Fibroblast of gingiva (primary cell): ENCODE results near the gene PLCB3.
"Not testable (repeated sequence)": the region's sequence is repeated elsewhere in the genome, so short reads cannot be mapped to it uniquely, and the experiment has no call there.

Experiments
- DNase-seq: peaks from one replicate; pipeline ENCODE4 v3.0.0-alpha.2; 2011; ENCODE audit warnings: low read depth

PLCB3 gene

DNA sequence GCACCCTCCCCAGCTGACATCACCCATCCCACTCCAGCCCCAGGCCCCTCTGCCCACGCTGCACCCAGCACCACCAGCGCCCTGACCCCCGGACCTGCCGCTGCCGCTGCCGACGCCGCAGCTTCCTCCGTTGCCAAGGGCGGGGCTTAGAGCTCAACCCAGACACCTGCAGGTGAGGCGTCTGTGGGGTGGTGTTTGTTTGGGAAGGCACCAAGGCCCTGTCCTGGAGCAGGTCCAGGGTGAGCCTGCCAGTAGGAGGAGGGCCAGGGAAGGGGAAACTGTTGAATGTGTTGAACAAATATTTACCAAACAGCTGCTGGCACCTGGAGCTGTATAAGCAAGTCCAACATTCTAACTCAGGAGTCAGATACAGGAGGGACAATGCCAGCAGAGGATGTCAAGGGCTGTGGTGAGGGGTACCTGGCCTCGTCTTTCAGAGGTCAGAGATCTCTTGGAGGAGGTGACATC is 13.8 kb upstream of the PLCB3 start:
- no peak for DNase-seq

DNA sequence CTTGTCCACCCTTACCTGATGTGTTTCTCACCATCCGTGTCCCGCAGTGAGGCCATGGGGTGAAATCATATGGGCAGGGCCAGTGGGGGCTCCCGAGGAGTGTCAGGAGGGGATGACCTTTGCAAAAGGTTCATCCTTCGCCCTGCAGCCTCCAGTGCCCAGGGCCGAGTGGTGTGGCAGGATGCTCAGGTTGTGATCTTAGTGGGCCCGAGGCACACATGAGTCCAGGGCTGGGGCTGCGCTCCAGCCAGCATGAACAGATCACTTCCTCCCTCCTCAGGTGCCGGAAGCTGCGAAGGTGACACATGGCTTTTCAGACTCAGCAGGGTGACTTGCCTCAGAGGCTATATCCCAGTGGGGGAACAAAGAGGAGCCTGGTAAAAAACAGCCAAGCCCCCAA is 13.3 kb upstream of the PLCB3 start:
- DNase-seq, result no peak

DNA sequence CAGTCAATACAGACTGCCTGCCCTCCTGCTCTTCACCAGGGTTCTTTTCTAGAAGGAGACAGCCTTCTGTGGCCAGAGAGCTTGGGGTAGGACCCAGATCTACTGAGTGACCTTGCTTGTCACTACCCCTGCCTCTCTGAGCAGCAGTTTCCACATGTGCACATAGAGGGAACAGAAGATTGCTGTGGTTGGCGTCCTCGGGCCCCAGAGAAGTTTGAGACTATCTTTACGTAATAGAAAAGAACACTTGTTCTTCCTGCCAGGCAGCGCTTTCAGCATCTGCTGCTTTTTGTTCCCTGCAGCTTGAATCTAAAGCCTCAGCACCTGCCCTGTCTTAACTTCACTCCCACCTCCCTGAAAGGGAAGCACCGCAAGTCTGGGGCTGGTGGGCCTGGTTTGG is 12.3 kb upstream of the PLCB3 start:
- no peak for DNase-seq

DNA sequence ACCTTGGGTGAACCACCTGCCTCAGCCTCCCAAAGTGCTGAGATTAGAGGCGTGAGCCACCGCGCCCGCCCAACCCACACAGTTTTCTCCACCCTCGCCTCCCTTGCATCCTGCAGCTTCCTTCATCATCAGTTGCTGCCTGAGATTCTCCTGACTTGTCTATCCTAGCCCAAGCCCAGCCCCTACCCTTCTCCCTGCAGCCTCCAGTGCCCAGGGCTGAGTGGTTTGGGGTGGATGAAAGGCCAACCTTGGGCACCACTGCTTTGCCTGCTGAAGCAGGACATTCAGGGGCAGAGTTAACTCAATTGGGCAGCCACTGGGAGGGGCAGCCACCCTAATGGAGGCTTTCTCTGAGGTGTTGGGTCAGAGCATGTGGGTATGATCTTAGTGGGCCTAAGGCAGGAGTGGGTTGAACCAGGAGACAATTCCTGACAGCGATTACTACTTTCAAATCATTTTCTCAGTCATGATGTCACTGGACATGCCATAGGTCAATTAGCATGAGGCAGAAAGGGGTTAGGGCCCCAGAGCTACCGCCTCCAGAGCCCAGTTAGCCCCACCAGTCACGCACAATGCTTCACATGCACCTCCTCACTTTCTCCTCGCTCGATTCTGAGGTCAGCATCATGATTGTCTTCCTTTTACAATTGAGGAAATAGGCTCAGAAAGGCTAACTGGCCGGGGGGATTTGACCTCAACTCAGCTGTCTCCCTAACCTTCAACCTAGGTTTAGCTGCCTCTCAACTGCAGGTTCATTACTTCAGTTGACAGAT is 11.5 kb upstream of the PLCB3 start:
- no peak for DNase-seq

DNA sequence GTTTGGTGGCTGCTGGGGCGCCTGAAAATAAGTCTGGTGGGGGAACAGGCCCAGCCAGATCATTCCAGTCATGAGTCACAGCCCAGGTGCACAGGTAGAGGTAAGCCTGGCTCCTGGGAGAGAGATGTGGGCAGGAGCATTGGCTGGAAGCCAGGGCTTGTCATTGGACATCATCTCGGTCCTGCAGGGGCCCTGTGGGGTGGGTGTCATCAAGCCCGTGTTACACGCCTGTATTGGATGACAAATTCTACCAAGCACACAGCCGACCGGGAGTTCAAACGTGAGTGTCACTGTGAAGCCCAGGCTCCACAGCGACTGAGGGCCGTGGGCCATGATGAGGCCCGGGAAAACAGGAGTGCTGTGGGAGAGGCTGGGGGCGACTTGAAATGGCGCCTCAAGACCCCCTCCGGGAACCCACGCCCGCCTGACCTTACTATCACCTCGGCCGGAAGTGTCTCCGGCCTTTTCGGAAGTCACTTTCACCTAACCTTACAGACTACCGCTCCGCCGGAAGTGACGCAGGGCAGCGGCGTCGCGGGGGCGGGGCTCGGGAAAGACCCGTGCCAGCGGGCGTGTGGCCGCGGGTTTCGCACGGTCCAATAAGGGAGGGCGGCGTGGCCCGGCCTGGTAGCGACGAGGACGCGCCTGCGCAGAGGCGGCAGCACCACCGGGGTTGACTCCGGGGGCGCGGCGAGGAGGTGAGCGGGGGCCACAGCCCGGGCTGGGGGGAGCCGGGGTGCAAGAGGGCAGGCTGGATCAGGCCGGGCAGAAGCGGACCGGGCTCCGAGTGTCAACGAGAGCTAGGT is 10.7 kb upstream of the PLCB3 start, which contains the start of gene FKBP2:
Gene FKBP2 (plus strand): TSS at position 661 of the 806 bp plus-strand sequence. CDS start 1,293 bp downstream, outside the sequence.
- peak; percentile 97 for DNase-seq

DNA sequence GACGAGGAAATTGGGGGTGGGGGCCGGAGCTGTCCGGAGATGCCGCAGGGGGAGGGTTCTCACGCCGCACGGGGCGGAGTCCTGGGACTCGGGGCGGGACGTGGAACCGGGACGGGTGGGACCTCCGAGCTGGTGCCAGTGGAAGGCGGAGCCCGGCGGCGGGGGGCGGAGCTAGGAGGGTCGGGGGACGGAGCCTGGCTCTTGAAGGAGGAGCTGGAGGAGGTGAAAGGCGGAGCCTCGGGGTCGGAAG is 10.2 kb upstream of the PLCB3 start:
- DNase-seq, result peak; percentile 99

DNA sequence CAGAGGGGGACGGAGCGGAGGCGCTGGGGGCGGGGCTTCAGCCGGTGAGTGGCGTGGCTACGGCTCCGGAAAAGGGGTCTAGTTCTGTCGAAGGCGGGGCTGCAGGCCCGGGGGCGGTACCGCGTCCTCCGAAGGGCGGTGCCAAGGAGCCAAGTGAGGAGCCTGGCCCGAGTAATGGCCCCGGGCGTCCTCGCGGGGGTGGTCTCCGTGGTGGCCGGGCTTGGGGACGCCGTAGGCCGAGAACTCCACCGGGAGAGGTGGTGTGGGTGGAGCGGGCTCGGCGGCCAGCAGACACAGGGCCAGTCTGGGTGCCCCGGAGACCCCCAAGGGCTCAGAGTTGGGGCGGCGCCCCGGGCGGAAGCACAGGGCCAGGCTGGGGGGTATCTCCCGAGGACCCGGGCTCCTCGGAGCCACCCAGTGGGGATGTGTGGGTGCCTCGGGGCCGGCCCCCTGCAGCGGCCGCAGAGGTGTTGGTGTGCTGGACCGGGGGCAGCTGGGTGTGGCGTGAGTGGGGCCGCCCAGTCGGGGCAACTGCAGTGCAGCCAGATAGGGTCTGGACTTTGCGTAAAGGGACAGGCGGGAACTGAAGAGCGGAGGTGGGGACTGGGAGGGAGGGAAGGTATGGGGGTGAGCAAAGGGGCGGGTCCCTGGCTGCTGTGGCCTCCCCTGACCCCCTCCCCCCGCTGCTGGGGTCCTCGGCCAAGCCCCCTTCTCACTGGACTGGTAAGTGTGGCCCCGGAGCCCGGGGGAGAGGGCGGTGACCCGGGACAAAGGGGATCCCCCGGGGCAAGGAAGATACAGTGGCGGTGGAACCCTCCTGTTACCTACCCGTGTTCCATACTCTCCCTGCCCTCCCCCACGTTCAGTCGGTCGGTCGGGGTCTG is 9.6 kb upstream of the PLCB3 start:
- no peak for DNase-seq

DNA sequence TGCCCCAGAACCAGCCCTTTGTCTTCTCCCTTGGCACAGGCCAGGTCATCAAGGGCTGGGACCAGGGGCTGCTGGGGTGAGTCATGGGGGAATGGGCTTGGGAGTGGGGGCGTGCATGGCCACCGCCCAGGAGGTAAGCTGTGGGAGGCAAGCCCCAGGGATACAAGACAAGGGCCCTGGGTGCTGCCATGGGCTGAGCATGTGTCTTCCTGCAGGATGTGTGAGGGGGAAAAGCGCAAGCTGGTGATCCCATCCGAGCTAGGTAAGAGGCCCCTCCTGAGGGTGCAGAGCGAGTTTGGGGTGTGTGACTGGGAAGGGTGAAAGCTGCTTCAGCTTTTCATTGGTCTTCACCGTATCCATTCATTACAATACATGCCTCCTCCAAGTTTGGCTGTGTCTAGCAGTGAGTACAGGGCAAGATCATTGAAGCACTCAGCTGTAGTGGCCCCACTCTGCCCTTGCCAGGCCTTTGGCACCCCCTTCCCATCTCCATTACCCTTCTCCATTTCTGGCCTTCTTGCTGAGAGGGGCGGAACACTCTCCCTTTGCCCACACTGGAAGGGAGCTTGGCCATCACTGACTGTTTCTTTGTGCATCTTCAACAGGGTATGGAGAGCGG is 8.0 kb upstream of the PLCB3 start:
- DNase-seq, result no peak

DNA sequence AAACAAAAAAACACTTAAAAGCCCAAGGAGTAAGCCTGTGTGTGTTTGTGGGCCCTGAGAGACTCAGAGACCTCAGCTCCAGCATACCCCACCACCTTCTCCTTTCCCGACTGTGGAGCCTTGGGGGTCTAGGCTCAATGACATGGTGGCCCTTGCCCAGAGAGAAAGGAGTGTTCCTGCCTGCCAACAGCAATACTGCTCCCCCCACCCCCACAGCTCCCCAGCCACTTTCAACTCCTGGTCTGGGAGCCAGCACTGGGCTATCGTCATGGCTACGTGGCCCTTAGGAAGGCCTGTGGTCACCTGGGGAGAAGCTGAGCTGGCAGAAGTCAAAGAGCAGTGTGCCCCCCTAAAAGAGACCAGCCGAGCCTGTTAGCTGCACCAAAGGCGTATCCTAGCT is 7.2 kb upstream of the PLCB3 start:
- no peak for DNase-seq

DNA sequence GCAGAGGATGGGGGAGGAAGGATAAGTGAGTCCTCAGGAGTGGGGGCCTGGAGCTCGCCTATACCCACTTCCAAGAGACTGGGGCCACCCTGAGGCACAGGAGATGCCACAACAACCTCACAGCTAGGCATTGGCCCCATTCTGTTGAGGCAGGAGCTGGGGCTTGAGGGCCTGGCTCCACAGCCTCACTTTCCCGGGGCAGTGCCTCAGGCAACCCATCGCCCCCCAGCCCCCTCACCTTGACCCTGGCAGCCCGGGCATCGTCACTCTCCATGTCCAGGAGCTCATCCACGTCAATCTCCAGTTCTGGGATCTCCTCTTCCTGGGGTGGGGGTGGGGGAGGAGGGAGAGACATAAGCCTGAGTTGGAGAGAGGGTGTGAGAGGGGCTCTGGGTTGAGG is 6.4 kb upstream of the PLCB3 start:
- no peak for DNase-seq

DNA sequence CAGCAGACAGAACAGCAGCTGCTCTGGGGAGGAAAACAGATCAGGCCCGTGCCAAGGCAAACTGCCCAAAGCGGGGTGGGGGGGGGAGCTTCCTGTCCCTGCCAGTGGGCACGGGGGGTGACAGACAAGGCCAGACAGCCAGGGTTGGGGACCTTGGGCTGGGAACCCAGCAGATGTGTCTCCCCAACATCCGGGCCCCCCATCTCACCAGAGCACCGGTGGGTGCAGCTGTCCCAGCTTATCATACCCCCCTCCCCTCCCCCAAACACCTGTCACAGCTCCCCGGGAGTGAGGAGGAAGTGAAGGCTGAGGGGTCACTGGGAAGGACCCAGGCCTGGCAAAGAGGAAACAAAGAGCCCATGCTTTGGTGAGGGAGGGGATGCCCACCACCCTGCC is 5.9 kb upstream of the PLCB3 start:
- DNase-seq, result no peak

DNA sequence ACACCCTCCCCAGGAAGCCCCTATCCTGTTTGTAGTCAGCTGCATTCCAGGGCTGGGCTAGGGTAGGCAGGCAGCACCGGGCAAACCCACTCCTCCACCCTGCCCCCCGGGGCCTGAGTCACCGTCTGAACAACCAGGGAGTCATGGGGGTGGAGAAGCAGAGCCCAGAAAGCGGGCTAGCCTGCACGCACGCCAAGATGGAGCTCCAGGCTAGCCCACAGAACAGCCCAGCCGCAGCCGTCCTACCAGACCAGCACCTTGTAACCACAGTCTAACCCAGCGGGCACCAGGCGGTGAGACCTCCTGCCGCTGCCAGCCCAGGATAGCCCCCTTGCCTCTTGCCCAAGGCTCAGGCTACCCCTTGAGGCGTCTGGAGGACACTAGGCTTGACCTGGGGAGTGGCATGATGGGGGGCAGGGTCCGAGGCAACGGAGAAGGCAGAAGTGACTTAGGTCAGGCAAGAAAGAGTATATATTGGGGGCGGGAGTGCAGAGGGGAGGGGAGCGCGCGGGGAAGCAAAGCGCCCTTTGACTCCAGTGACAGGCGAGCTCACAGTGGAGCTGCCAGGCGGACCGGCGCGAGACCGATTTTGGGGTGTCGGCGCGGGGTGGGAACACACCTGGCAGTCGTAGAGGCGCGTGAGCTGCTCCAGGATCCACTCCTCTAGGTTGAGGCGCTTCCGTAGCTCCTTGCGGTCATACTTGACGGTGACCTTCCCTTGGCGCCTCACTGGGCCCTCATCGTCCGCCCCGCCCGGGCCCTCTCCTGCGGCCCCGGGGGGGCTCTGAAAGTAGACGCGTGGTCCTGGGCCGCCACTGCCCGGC is 5.3 kb upstream of the PLCB3 start:
- DNase-seq, result peak; percentile 83

DNA sequence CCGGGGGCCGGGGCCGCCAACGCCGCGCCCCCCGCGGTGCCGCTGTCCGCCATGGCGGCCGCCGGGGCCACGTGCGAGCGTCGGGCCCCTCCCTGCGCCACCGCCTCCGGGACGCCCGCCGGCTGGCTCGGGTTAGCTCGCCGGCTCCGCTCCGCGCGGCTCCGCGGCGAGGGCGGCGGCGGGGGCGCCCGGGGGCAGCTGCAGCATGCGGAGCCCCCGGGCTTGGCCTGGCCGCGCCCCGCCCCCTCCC is 4.8 kb upstream of the PLCB3 start:
- DNase-seq, result not testable (repeated sequence)

DNA sequence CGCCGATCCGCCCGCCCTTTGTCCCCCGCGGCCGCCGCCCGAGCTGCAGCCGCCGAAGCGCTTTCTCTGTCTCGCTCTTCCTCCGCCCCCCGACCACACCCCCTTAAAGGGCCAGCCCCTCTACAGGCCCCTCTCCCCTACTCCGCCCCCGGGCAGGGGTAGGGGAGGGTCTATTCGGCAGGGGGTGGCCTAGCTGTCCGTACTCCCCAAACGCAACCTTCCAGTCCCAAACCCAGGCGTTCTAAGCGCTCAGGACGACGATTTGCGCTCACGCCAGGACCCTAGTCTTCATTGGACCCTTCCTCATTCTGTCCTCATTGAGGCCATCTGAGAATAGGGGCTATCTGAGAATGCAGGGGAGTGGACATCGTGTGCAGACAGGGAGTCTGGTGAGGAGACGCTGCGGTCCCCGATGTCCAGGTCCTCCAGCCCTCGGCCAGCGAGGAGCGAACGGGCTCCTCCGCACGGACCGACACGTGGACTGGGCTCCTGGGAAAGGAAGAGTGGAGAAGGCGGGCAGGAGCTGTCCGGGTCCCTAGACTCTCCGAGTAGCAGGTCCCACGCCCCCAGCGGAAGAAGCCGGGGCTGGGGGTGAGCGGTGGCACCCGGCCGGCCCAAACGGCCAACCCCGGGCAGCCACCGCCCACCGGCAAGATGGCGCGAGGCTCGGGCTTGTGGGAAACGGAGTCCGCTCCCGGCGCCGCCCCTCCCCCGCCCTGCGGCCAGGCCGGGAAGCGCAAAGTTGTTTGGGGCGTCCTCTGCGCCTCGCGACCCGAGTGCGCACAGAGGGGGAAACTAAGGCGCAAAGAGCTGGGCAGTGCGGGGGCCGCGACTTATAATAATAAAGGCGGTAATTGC is 4.2 kb upstream of the PLCB3 start, which contains the start of gene PPP1R14B:
Gene PPP1R14B (minus strand): TSS at position 73 of the 858 bp plus-strand sequence. CDS start 270 bp downstream, outside the sequence.
- DNase-seq, result peak; percentile 84

DNA sequence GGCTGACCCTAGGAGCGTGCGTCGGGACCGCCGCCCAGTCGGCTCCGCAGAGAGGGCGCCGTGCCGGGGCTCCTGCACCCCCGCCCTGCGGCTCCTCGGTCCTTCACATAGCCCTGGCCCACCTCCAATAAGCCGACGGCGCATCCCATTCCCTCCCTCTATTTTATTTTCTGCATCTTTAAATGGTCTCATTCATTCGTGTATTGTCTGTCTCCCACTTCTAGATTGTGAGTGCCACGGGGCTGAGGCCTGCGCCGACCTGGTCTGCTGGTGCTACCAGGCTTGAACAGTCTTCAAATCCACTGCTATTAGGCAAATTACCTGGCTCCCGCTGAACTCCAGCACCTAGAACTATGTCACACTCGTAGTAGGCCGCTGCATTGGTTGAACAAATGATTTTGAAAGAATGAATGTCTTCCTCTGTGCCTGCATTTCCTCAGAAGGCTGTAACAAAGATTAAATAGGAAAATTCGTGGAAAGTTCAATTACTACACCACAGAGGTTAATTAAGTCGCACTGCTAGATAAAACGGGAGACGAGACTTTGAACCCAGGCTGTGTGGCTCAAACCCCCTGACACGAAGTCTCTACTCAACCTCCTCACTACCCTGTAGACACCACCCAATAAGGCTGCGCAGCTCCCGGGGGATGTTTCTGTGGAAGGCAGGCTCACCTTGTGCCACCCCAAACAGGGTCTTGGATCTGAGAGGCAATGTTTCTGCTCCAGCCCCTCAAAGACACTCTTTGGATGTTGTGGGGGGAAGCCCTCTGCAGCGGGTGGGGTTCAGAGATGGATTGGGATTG is 3.4 kb upstream of the PLCB3 start:
- DNase-seq, result no peak

DNA sequence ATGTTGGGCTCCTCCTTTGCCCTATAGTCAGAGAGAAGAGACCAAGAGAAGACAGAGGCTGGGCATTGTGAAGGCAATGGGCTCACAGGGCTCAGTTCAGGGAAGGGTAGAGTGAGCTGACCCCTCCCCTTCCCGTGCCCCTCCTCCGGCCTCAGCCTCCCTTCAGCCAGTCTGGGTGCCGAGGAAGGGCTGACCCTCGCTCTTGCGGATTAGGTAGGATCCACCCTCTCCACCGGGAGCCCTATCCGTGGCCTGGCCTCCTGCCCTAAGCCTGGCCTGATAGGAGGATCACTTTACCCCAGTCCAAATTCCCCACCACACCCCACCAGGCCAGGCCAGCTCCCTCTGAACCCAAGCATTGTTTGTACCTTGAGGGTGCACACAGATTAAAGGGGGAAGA is 2.8 kb upstream of the PLCB3 start:
- DNase-seq, result no peak

DNA sequence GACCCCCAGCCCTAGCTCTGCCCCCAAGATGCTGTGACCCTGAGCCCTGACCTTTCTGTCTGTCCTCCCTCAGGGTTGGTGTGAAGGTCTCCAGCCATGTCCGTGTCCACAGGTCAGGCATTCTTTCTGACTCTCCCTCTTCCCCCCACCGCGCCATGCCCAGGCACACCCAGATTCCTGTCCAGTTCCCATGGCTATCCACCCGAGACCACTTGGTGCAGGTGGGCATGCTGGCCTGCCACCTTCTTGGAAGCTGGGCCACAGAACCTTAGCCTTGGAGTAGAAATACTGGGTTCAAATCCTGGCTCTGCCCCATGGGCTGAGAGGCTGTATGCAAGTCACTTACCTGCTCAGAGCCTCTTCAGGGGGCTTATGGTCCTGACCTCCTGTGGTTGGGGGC is 2.3 kb upstream of the PLCB3 start:
- no peak for DNase-seq

DNA sequence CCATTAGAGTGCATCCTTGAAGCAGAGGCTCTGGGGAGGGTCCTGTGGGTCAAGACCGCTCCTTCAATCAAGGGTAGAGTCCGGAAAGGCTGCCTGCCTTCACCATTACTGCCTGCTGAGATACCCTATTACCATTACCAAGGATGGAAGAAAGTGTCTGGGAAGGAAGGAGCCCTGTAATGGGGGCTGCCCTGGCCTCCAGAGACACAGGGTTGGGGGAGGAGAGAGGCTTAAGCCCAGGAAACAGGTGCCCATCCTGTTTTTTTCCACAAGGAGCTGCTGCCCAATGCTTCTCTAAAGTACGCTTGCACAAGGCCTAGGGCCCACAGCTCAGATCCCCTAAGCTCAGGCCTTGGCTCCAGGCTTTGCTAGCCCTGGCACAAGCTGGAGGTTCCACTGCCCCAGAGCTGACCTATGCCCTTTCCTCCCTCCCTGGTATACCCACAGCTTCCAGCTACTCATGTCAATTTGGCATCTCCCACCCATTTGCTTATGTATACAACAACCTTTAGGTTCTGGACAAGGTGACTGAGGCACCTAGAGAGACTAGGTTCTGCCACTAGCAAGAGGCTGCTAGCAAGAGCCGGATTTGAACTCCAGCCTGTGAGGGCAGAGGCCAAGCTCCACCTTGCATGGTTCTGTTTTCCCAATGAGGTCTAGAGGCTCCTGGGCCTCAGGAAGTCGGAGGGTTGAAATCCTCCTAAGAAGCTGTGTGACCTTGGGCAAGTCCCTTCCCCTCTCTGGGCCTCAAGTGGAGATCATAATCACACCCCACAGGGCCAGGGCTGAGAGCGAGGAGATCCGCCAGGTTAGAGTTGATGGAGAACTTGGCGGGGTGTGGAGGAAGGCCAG is 1.5 kb upstream of the PLCB3 start:
- no peak for DNase-seq
